ENCODE results near the gene SAP30BP.

DNA sequence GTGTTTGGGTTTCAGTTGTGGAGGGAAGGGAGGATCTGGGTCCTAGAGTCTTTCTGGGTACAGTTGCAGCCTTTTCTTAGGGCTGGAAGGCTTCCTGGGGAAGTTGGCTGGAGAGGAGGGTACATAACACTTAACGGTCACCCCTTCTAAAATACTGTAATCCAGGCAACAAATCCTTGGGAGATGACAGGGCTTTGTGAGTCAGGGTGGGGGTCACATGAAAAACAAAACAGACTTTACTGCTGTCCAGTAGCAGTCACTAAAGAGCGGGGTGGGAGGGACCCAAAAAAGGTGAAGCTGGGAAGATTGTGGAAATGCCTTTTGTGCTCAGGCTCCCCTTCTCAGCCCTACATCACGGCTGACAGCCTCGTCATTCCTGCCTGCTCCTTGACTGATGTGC, 6.3 kb downstream of the SAP30BP start:
- no peak for TF ChIP-seq POLR2A (IDR thresholded peaks at IDR 0.05)
- TF ChIP-seq, protein P1, sequence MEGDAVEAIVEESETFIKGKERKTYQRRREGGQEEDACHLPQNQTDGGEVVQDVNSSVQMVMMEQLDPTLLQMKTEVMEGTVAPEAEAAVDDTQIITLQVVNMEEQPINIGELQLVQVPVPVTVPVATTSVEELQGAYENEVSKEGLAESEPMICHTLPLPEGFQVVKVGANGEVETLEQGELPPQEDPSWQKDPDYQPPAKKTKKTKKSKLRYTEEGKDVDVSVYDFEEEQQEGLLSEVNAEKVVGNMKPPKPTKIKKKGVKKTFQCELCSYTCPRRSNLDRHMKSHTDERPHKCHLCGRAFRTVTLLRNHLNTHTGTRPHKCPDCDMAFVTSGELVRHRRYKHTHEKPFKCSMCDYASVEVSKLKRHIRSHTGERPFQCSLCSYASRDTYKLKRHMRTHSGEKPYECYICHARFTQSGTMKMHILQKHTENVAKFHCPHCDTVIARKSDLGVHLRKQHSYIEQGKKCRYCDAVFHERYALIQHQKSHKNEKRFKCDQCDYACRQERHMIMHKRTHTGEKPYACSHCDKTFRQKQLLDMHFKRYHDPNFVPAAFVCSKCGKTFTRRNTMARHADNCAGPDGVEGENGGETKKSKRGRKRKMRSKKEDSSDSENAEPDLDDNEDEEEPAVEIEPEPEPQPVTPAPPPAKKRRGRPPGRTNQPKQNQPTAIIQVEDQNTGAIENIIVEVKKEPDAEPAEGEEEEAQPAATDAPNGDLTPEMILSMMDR (IDR thresholded peaks at IDR 0.05): no peak

Data from body of pancreas (tissue), 4 donors.